Adipose tissue (tissue), 3 donors: ENCODE data around the gene GOT1. TPM values are rescaled to one million over a fixed set of nuclear protein-coding genes. Genes with fewer than 3 reads are reported as not detected.

Source experiments
- H3K27ac ChIP-seq: one replicate; pipeline ENCODE4 v1.5.1; 2013; ENCODE audit warnings: low read depth, low read length
- WGBS, 3 donors: extraction: QIAGEN DNeasy Blood & Tissue Kit; methylation state at CpG; one replicate each; pipeline ENCODE4 v1.1.7; 2013; 5-methylcytosine and 5-hydroxymethylcytosine counted together
- polyA plus RNA-seq, 3 donors: library from polyadenylated mRNA; stranded (reverse); fragments of 200-250 nt; gene quantifications; one replicate each; pipeline ENCODE4 v1.2.3, GENCODE V29; 2013
- donor health status: healthy with polysubstance abuse.
- donor health status: Bipolar disorder and iron deficiency.
- donor health status: healthy.

GOT1 gene
- polyA plus RNA-seq, 3 donors = 14.8 to 19.2 (median 17.5) TPM

DNA sequence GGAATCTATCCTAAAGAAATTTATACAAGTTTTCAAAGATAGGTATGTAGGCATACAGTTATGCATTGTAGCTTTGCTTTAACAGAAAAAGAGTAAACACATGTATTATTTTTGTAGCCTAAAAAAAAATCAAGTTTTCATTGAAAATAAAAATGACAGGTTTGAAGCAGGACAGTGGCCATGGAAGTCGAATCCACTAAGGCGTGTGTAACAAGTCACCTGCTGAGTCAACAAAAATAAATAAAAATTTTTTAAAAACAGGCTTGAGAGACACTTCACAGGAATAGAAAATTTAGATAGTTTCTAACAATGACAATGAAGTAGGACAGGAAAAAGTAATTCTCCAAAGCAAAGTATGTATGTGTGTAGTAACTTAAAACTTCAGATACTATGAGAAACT is 8.5 kb upstream of the GOT1 start:
- 86 to 94% (median 92%) methylated on average over 2 of the region's 2 CpGs for WGBS, 3 donors
- H3K27ac ChIP-seq = no peak overlapping the region

DNA sequence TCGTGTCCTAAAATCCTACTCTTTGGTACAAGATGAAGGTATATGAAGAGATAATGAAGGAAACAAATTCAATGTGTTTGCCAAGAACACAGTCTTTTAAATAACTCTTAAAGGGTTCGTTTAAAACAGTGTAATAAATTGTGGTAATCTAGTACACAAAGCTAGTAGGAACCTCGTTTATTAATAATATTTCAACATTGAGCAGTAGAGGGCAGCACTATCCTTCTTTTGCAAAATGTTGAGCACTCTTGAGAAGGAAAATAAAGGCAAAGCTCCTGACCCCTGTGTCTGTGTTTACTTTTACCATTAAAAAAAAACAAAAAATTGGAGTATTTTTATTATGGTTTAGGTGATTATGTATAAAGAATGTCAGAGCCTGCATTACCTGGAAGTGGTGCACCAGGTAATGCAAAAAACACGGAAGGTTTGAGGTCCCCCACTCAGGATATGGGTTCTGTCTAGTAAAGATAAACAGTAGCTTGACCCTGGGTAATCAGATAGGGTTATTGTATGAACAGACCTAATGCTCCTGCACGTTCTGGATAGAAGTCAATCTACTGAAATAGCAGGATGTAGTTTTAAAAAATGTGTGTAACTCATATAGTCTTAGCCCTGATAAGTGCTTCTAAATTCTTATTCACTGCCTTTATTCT is 5.7 kb upstream of the GOT1 start:
- 27 to 32% (median 32%) methylated on average over 5 of the region's 5 CpGs for WGBS, 3 donors

DNA sequence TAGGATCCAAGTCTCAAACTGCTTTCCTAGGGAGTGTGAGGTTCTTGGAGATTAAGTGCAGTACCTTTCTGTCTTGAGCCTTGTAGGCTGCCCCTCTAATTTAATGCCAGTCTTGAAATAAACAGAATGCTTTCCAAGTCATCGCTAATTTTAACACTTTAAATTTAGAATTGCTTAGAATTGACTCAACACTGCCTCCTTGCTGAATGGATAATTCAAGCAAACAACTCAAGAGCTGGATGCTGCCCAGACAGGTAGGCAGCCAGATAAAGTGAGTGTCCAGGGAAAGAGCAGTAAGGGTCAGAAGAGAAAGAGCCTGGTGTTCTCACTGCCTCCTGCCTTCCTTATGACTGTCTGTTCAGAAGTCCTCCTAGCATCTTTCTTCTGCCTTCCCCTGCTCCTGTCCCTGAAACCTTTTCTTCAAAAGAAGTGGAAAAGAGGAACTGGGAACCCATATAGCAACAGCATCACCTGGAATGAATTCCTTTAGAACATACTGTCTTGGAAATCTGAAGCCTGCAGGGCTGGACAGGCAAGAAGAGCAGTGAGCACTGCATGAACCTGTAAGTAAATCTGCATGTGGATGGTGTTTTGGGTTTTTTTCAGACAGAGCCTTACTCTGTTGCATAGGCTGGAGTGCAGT is 3.1 kb upstream of the GOT1 start:
- no peak overlapping the region for H3K27ac ChIP-seq
- WGBS, 3 donors = 11 to 19% (median 17%) methylated on average over 1 of the region's 1 CpG

More for the DNA sequence above, 5.7 kb upstream of the GOT1 start:
- no peak overlapping the region for H3K27ac ChIP-seq

DNA sequence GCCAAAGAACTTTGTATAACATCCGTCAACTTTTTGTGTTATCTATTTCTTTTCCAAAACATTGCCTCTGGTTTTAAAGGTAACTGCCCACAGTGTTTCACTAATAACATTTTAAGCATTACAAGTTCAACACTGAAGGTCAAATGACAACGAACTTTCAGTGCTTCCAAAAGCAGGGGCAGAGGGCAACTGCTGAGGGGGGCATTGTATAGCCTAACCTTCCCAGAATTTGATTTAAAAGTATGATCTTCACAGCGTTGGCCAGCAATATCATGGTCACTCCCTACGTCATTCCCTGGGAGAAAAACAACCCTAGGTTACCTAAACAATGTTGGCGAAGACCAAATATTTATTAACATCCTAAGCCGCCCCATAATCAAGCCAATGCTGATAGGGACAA is 2.5 kb upstream of the GOT1 start:
- H3K27ac ChIP-seq = no peak overlapping the region
- 38 to 85% (median 82%) methylated on average over 6 of the region's 6 CpGs for WGBS, 3 donors

DNA sequence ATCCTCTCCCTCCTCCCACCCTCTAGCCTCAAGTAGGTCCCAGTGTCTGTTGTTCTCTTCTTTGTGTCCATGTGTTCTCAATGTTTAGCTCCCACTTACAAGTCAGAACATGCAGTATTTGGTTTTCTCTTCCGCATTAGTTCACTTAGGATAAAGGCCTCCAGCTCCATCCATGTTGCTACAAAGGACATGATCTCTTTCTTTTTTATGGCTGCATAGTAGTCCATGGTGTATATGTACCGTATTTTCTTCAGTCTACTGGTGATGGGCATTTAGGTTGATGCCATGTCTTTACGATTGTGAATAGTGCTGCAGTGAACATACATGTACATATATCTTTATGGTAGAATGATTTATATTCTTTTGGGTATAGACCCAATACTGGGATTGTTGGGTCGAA is 1.6 kb upstream of the GOT1 start:
- 96 to 98% (median 98%) methylated on average over 4 of the region's 4 CpGs for WGBS, 3 donors
- H3K27ac ChIP-seq = no peak overlapping the region

DNA sequence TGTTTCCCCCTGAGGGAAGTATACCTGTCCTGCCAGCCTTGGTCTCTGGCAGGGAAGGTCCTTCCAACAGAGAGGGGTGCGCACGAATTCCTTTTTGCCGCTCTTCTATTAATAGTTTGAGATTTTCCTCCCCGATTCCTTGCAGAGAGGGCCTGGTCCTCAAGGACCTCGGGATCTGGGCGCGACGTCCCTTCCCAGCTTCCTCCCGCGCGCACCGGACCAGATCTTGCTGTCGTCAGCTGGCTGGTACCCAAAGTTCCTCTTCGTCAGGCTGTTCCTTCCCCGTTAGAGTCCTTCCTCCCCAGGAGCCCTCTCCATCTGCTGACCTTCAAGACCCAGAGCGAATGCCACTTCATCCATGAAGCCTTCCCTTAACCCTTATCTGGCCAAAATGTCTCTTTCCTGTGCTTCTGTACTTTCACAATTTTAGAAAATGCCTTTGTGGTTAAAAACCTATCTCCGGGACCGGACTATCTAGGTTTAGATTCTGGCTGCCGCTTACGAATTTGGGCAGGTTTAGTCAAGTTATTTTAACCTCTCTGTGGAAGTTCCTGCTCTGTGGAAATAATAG is 851 bp upstream of the GOT1 start:
- 1% methylated on average over 20 of the region's 20 CpGs for WGBS, 3 donors
- peak overlapping the region; percentile 34 for H3K27ac ChIP-seq

DNA sequence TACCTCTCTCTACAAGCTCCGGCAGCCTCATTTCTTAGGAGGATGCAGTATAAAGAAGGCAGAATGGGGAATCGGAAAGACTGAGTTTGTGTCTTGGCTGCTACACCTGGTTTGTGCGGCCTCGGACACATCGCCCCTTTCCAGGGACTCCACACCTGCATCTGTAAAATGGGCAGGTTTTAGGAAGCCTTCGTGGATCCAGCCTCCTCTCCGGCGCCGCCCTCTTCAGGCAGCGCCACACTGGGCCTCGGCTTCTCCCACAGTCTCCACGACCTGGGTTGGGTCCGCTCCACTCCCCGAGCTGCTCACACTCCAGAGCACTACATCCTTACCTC is 341 bp downstream of the GOT1 start:
- H3K27ac ChIP-seq = no peak overlapping the region
- WGBS, 3 donors = 4 to 8% (median 8%) methylated on average over 14 of the region's 14 CpGs

DNA sequence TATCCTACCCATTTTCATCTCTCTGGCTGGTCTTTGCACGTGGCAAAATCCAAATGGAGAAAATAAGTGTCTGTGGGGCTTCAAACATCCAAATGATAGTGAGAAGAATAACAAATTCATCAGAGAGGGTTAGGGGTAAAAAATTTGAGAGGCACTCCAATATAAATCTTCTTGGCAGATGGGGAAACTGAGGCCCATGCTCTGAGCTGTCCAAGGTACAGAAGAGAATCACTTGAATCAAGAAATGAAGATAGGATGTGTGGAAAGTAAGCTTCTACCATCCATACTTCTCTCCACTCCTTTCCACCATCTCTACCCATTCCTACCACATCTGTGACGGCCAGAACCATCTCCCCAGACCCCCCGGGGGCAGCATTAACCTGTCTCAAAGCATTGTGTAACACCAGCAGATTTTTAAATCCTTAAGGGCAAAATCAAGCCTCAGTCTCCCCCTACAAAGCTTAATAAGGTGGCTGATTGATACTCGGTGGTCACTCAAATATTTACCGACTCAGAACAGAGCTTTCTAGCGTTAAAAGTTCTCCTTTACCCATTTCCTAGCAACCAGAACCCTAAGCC is 818 bp downstream of the GOT1 start:
- no peak overlapping the region for H3K27ac ChIP-seq
- 19 to 37% (median 34%) methylated on average over 6 of the region's 6 CpGs for WGBS, 3 donors

DNA sequence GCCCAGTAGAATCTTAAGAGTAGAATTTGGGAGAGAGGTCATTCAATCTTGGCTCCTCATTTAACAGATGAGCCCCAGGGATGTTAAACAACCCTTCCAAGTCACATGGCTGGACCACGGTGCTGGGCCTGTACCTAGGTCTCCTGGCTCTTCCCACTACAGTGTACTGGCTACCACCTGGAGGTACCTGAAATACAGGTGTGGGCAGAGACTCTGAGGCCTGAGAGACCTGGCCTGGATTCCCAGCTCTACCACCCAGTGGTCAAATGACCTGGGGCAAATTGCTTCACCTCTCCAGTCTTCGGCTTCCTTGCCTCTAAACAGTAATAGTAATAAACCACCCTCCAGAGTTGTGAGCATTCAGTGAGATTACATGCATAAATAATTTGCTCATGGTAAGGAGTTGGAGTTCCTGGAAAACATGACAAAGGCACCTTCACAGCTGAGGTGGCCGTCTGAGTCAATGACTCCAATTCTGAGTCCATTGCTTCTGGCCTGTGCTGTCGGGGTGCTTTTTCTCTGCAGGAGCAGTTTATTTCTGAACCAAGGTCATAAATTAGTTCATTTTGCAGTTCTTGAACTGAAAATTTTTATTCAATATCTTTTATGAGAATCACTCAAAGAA is 2.7 kb downstream of the GOT1 start:
- 79 to 87% (median 87%) methylated on average over 4 of the region's 4 CpGs for WGBS, 3 donors
- no peak overlapping the region for H3K27ac ChIP-seq

DNA sequence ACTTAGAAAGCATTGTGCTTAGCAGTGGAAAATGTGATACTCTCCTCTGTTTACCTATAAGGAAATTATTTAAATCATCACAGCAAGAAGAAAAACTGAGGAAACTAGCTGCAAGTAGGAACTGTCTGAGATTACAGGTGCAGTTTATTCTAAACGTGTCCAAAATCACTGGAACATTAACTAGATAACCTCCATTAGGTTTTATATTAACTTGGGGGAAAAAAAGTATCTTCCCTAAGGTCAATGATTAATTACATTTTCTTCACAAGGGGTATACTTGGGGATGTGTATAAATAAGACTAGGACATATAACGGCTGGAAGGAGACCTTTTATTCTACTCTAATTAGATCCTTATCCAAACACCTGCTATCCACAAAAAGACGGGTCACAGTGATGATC is 3.7 kb downstream of the GOT1 start:
- no peak overlapping the region for H3K27ac ChIP-seq
- WGBS, 3 donors = 45 to 85% (median 82%) methylated on average over 3 of the region's 3 CpGs

DNA sequence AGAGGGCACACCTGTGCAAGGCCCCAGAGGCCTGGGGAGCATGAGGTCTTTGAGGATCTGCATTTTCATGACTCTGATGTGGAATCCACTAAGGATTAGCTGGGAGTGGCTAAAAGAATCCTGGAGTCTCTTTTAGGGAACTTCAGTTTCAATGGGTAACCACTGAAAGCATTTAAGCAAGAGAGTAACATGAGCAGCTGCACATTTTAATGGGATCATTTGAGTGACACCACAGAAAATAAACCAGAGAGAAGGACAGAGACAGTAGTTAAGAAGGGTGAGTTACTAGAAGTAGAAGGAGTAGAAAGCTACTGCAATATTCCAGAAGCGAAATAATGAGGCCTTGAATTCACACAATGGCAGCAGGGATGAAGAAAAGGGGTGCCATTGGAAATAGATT is 5.2 kb downstream of the GOT1 start:
- 93 to 96% (median 93%) methylated on average over 1 of the region's 1 CpG for WGBS, 3 donors
- H3K27ac ChIP-seq = no peak overlapping the region

DNA sequence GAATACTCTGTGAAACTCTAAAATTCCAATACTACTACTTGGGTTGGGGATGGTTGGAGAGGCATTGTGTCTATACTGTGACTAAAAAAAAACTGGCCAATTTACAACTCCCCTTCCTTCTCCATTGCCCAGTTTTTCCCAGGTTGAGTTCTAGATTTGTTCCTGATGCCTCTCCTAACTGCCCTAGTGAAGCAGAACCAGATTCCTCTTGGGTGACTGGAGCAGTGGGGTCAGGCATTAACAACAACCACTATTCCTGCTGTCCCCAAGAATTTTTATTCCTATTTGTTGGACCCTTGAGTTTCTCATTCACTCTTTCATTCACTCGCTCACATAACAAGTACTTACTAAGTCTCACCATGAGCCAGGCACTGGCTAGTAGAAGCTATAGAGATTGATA is 5.8 kb downstream of the GOT1 start:
- WGBS, 3 donors = 94 to 98% (median 96%) methylated on average over 1 of the region's 1 CpG
- H3K27ac ChIP-seq = no peak overlapping the region

DNA sequence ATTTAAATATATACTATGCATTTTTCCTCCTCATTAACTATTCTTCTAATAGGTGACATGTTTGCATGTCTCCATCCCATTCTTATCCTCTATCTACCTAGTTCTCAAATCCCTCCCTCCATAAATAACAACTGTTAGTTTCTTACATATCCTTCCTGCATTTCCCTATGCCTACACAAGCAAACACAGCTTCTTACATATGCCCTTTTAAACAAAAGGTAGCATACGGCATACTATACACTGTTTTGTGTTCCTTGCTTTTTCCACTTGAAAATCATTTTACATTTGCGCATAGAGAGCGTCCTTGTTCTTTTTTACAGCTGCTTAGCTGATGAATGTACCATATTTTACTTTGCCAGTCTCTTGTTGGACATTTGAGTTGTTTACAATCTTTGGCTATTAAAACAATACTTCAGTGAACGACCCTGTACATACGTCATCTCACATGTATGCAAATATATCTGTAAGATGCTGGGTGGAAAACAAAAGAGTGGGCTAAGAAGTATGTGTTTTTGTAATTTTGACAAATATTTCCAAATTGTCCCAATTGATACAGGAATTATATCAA is 7.8 kb downstream of the GOT1 start:
- 93 to 97% (median 95%) methylated on average over 5 of the region's 5 CpGs for WGBS, 3 donors

DNA sequence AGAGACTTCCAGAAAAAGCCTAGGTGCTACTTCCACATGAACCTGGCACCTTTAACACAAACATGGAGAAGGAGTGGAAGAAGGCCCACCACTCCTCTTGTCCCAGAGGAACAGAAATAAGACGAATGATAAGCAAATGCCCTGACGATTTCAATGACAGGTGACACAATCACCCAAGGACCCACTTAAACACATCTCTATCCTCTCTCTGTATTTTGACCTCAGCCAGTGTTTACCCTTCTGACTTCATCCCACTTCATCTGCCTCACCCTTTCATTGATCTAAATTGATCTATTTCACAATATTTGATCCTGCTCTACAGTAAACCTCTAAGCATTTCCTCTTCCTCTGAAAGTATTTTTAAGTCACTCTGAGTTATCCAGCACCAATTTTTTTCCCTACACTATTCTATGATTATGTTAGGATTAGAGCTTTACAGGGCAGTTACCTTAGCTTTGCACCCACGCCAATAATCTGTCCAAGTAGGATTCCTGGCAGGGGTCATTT is 9.1 kb downstream of the GOT1 start:
- 81 to 92% (median 91%) methylated on average over 3 of the region's 3 CpGs for WGBS, 3 donors
- no peak overlapping the region for H3K27ac ChIP-seq

More for the DNA sequence above, 7.8 kb downstream of the GOT1 start:
- H3K27ac ChIP-seq = no peak overlapping the region

DNA sequence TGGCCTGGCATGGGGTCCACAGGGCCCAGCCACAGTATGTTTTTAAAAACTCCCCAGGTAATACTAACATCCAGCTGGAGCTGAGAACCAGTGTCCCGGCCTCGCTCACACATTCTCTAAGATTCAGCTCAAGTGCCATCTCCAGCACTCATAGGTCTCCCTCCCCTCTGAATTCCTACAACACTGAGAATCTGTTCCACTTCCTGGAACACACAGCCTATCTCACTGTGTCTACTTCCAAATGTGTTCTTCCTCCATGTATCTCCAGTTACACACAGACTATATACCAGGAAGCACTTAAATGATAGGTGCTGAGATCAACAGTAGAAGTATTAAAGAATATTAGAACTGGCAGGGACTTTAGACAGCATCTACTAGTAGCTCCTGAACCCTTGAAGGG is 10.7 kb downstream of the GOT1 start:
- no peak overlapping the region for H3K27ac ChIP-seq
- WGBS, 3 donors = 90 to 100% (median 97%) methylated on average over 2 of the region's 2 CpGs

DNA sequence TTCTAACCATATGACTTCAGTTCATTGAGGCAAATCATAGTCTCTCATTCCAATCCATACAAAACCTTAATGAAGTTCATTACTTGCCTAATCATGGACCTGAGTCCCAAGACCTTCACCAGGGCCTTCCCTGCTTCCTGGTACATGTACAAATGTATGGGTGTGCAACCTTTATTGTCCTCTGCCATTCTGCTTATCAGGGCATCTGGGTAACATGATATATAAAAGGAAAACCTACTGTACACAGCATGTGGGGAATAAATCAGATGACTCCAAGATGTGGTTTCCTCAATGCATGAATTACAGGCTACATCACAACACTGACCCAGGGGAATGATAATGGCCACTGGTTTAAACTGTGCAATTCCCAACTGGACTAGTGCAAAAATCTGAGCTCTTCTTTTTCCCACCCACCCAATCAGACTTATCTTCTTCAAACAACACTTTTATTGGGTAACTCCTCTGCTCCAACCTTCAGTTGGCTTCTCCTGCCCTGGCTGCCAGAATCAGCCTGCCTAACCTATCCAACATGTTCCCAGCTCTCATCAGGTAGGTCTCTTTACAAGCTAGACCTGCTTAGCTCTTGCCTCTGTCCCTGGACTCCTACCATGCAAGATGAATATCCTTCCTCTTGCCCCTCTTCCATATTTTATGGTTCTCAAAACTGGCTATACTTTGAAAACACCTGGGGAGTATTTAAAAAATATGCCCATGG is 11.4 kb downstream of the GOT1 start:
- no peak overlapping the region for H3K27ac ChIP-seq

DNA sequence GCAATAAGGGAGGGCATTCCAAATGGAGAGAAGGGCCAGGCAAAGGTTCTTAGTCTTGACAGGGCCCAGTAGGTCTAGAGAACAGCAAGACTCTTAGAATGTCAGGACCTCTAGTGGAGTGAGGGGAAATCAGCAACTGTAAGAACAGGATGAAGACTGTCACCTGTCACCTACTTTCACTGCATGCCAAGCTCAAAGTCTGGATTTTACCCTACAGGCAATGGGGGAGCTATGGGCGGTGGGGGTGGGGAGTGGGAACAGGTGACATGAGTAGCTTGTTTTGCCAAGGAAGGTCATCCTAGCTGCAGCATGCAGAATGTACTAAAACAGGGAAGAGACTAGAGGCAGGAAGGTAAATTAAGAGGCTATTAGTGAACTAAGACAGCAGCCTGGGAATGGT is 18.3 kb downstream of the GOT1 start:
- H3K27ac ChIP-seq = no peak overlapping the region
- 68 to 96% (median 96%) methylated on average over 1 of the region's 1 CpG for WGBS, 3 donors

DNA sequence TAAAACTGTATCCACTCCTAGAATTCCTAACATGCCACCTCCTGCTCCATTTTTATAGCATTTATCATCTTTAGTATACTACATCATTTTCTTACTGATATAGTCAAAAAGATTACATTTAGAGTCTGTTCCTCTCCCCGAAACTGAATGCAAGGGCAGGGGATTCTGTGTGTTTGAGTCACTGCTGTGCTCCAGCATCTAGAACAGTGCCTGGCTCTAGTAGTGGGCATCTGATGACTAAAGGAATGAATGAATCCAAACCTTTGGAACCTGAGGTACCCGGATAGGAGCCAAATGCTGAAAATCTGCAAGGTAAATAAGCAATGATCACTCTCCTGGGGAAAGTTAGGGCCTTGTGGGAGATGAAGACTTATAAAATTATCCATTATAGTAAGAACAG is 18.9 kb downstream of the GOT1 start:
- H3K27ac ChIP-seq = no peak overlapping the region
- 88 to 96% (median 92%) methylated on average over 2 of the region's 2 CpGs for WGBS, 3 donors
